Astrocyte of the spinal cord (primary cell): ENCODE results near the gene RIMBP2.
"Not testable (repeated sequence)": the region's sequence is repeated elsewhere in the genome, so short reads cannot be mapped to it uniquely, and the experiment has no call there.

Source experiments
- DNase-seq: peaks from one replicate; pipeline ENCODE4 v3.0.0; 2011; ENCODE audit warnings: low read depth, low spot score
- H3K4me3 ChIP-seq: 2 replicates; pipeline ENCODE4 v1.5.1; 2011; ENCODE audit warnings: low read depth, mild to moderate bottlenecking, low read length, moderate library complexity
- CTCF ChIP-seq: IDR thresholded peaks from 2 replicates; pipeline ENCODE4 v1.5.1; 2012; ENCODE audit warnings: low read depth, mild to moderate bottlenecking, low read length, inconsistent platforms
- in situ Hi-C: cut with HindIII; loops from 2 replicates; pipeline ENCODE4 v1.10.0; 2017; ENCODE audit warnings: low sequenced_read_pairs

The RIMBP2 gene

GRCh38 chr12:130754234-130754901, 38.3 kb upstream of the RIMBP2 start:
- in situ Hi-C loops, result no loop called here
- no peak for DNase-seq
- TF ChIP-seq CTCF, result no peak
- H3K4me3 ChIP-seq, result no peak overlapping the region

GRCh38 chr12:130752692-130753230, 36.7 kb upstream of the RIMBP2 start:
- in situ Hi-C loops, result no loop called here
- TF ChIP-seq CTCF, result no peak
- DNase-seq, result no peak
- H3K4me3 ChIP-seq, result no peak overlapping the region

- DNase-seq, in situ Hi-C loops, H3K4me3 ChIP-seq: not testable (repeated sequence)
These were observed 35.9 kb upstream of the RIMBP2 start for GRCh38 chr12:130752037-130752436.

- no peak overlapping the region for H3K4me3 ChIP-seq
- DNase-seq, result no peak
- in situ Hi-C loops, result no loop called here
- TF ChIP-seq CTCF, result no peak
These were observed 32.7 kb upstream of the RIMBP2 start for GRCh38 chr12:130748786-130749185.

GRCh38 chr12:130747867-130748740, 32.0 kb upstream of the RIMBP2 start:
- peak; percentile 92 for TF ChIP-seq CTCF
- in situ Hi-C loops, result no loop called here
- H3K4me3 ChIP-seq, result no peak overlapping the region

GRCh38 chr12:130746546-130746945, 30.4 kb upstream of the RIMBP2 start:
- in situ Hi-C loops, result no loop called here
- DNase-seq, result no peak
- no peak for TF ChIP-seq CTCF
- H3K4me3 ChIP-seq, result no peak overlapping the region

More at GRCh38 chr12:130747867-130748740, 32.0 kb upstream of the RIMBP2 start:
- DNase-seq, result peak; percentile 48

GRCh38 chr12:130745921-130746320, 29.8 kb upstream of the RIMBP2 start:
- in situ Hi-C loops, result no loop called here
- TF ChIP-seq CTCF, result no peak
- H3K4me3 ChIP-seq, result no peak overlapping the region

More at GRCh38 chr12:130745921-130746320, 29.8 kb upstream of the RIMBP2 start:
- DNase-seq, result no peak
